ENCODE results near the gene RAD1. TPM values are rescaled to one million over a fixed set of nuclear protein-coding genes. Genes with fewer than 3 reads are reported as not detected.

The RAD1 gene
- total and polyA plus RNA-seq, 2 of the 8 experiments (the other 6 are each of a cell fraction or from before 2014, with no cell fraction given), result 15.1 to 37.3 TPM

DNA sequence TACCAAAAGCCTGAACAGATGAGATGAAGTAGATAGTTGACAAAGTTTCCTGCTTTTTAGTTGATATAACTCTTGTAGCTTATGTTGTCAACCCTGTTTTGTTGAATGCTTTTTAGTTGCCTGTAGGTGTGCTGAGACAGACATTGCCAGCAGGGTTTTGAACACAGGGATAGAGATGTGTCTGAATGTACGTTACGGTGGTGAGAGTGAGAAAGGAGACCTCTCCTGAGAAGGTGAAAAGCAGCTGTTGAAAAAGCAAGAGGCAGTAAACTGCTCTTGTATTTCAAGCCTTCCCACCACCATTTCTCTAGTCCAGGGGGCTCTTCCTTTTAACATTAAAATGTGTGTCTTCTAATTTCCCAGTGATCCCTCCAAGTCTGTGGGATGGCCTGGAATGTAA is 28.7 kb upstream of the RAD1 start:
- no peaks in the 10 kb centered on the region for H3K4me1 ChIP-seq (replicated peaks in 1 of 4; ENCODE audit: control insufficient read depth in 3 of 4, insufficient read depth in 4 of 4, low read length in 3 of 4)
- DNase-seq (ENCODE audit: low read depth in 1 of 2, low spot score in 2 of 2) (no peak), FAIRE-seq (no peak)
- H2BK20ac ChIP-seq (ENCODE audit: low read length), result no peak overlapping the region
- H3K23me2 ChIP-seq (ENCODE audit: low read depth, low read length), result no peaks in the 10 kb centered on the region
- no peak overlapping the region for H2BK5ac ChIP-seq (ENCODE audit: low read depth, low read length)
- no peak overlapping the region for H3K23ac ChIP-seq (ENCODE audit: insufficient read length)
- no peak overlapping the region for H3K4me2 ChIP-seq (ENCODE audit: insufficient read depth in 1 of 2, low read depth in 2 of 2, low read length in 2 of 2)
- no peak overlapping the region for H3K9ac ChIP-seq (replicated peaks in 1 of 4; ENCODE audit: extremely low read depth in 1 of 4, low read depth in 3 of 4, low read length in 3 of 4)
- no peak overlapping the region for H3K27ac ChIP-seq (ENCODE audit: low read depth, low read length)
- no peak overlapping the region for H3K18ac ChIP-seq (ENCODE audit: extremely low read depth, low read length)
- H4K5ac ChIP-seq (ENCODE audit: insufficient read length, low read depth, low read length), result no peak overlapping the region
- ChIA-PET POLR2A (ENCODE audit: partially characterized antibody) (interaction anchor here (1.1 to 2.5 kb wide), 2 partner anchors 8 to 15 kb away, joined by 3 to 12 read pairs; partner anchors contain the start of gene DNAJC21), CTCF (ENCODE audit: partially characterized antibody) (interaction anchor here (0.6 to 2.2 kb wide), 6 partner anchors 11 to 59 kb away, joined by 3 to 11 read pairs (median 3); no protein-coding TSS in a partner anchor)
- H2BK12ac ChIP-seq (ENCODE audit: low read depth, low read length), result no peak overlapping the region
- H3K4me3 ChIP-seq (ENCODE audit: extremely low read depth in 1 of 4, insufficient read depth in 2 of 4, low read depth in 3 of 4, low read length in 4 of 4), result no peak overlapping the region
- H3K79me2 ChIP-seq (ENCODE audit: control insufficient read depth in 1 of 2, insufficient read depth in 2 of 2, low read length in 2 of 2), result no peaks in the 10 kb centered on the region
- H2BK120ac ChIP-seq (replicated peaks; ENCODE audit: low read depth, low read length), result no peak overlapping the region
- no peaks in the 10 kb centered on the region for H3K9me3 ChIP-seq (ENCODE audit: insufficient read depth in 2 of 2, low read depth in 1 of 2, low read length in 1 of 2)
- H3K27me3 ChIP-seq (replicated peaks in 1 of 4; ENCODE audit: control insufficient read depth in 3 of 4, extremely low read depth in 1 of 4, insufficient read depth in 3 of 4, low read length in 3 of 4), result no peaks in the 10 kb centered on the region
- H3K4ac ChIP-seq (replicated peaks; ENCODE audit: insufficient read length, low read depth, low read length), result no peak overlapping the region
- H3K36me3 ChIP-seq (ENCODE audit: control insufficient read depth in 2 of 4, insufficient read depth in 4 of 4, low read length in 3 of 4), result peaks cover 3 to 72% (median 19%) of the 10 kb centered on the region in 4 experiments; a peak in 6 of 8 replicates
- no peaks in the 10 kb centered on the region for H3K79me1 ChIP-seq (ENCODE audit: low read depth, low read length)
- H3K14ac ChIP-seq (ENCODE audit: insufficient read length), result no peak overlapping the region
- H2BK15ac ChIP-seq (ENCODE audit: low read length), result no peak overlapping the region
- H2AFZ ChIP-seq (ENCODE audit: low read length), result no peak overlapping the region
- H2AK5ac ChIP-seq (ENCODE audit: low read depth, low read length), result no peak overlapping the region
- no peak overlapping the region for H3K56ac ChIP-seq (replicated peaks; ENCODE audit: insufficient read length, low read depth, low read length)
- 98% methylated on average over 2 of the region's 2 CpGs; no CpG with 5 or more reads in 1 of the 2 experiments for WGBS, 2 experiments (ENCODE audit: extremely low coverage in 1 of 2, insufficient coverage in 1 of 2, insufficient read length in 1 of 2, insufficient replicate concordance in 2 of 2, low coverage in 1 of 2, low lambda C conversion rate in 2 of 2, missing lambda C conversion rate in 1 of 2)
- peaks cover 0 to 1% of the 10 kb centered on the region in 2 experiments for H4K20me1 ChIP-seq (replicated peaks in 1 of 2; ENCODE audit: control insufficient read depth in 1 of 2, insufficient read depth in 2 of 2, low read length in 2 of 2)
- H4K91ac ChIP-seq (replicated peaks; ENCODE audit: insufficient read length, low read length), result no peak overlapping the region
- no peak overlapping the region for H4K8ac ChIP-seq (ENCODE audit: extremely low read depth, insufficient read depth, low read length)
- no peak for TF ChIP-seq NANOG (IDR thresholded peaks at IDR 0.05; ENCODE audit: insufficient read depth, low read depth, low read length, poor library complexity, severe bottlenecking)
- TF ChIP-seq HDAC2 (IDR thresholded peaks at IDR 0.05; ENCODE audit: borderline replicate concordance in 1 of 2, low read depth in 2 of 2, low read length in 2 of 2), result no peak
- no peak for TF ChIP-seq SAP30 (IDR thresholded peaks at IDR 0.05; ENCODE audit: insufficient read depth, insufficient replicate concordance, low read length)
- TF ChIP-seq SIRT6 (IDR thresholded peaks at IDR 0.05; ENCODE audit: low read length), result no peak
- no peak for TF ChIP-seq BRCA1 (IDR thresholded peaks at IDR 0.05; ENCODE audit: low read depth, low read length)
- TF ChIP-seq TAF7 (optimal IDR thresholded peaks at IDR 0.05; ENCODE audit: borderline replicate concordance, low read depth, low read length), result no peak
- TF ChIP-seq BCL11A (IDR thresholded peaks at IDR 0.05; ENCODE audit: low read depth in 2 of 2, low read length in 2 of 2), result no peak
- TF ChIP-seq POLR2AphosphoS5 (IDR thresholded peaks at IDR 0.05; ENCODE audit: low read depth, low read length), result no peak
- no peak for TF ChIP-seq JUND (IDR thresholded peaks at IDR 0.05; ENCODE audit: low read length)
- no peak for TF ChIP-seq TBP (IDR thresholded peaks at IDR 0.05; ENCODE audit: low read depth, low read length)
- no peak for TF ChIP-seq EZH2 (IDR thresholded peaks at IDR 0.05; ENCODE audit: low read depth, low read length, severe bottlenecking)
- no peak for TF ChIP-seq SIX5 (IDR thresholded peaks at IDR 0.05; ENCODE audit: low read depth, low read length)
- TF ChIP-seq, protein P1, sequence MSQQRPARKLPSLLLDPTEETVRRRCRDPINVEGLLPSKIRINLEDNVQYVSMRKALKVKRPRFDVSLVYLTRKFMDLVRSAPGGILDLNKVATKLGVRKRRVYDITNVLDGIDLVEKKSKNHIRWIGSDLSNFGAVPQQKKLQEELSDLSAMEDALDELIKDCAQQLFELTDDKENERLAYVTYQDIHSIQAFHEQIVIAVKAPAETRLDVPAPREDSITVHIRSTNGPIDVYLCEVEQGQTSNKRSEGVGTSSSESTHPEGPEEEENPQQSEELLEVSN (IDR thresholded peaks at IDR 0.05), result no peak

Data from H1 (cell line).